ENCODE measurements around the gene FBXO17.

FBXO17 gene

GRCh38 chr19:38911388-38912001 lies 64.0 kb downstream of the FBXO17 start:
- Histone ChIP-seq H2AFZ (ENCODE audit: low read depth, low read length) (no peak overlapping the region), H3K79me2 (ENCODE audit: insufficient read depth, low read length) (no peaks in the 10 kb centered on the region), H3K36me3 (ENCODE audit: insufficient read depth, low read length) (peaks cover 15% of the 10 kb centered on the region), H3K4me3 (ENCODE audit: low read depth in 1 of 2, low read length in 2 of 2) (no peak overlapping the region), H3K4me1 (ENCODE audit: insufficient read depth, low read length) (no peaks in the 10 kb centered on the region), H3K27me3 (ENCODE audit: insufficient read depth, low read length, poor library complexity) (no peaks in the 10 kb centered on the region), H3K27ac (ENCODE audit: low read length) (no peak overlapping the region), H3K9ac (ENCODE audit: low read depth, low read length) (no peak overlapping the region), H4K20me1 (ENCODE audit: insufficient read depth, low read length) (no peaks in the 10 kb centered on the region), H3K4me2 (ENCODE audit: insufficient read depth, low read length) (no peak overlapping the region), H3K9me3 (ENCODE audit: insufficient read depth, low read length, severe bottlenecking) (no peaks in the 10 kb centered on the region)
- no peak for DNase-seq
- no peak for ATAC-seq (ENCODE audit: insufficient read depth, low read depth)
- TF ChIP-seq EZH2 (IDR thresholded peaks at IDR 0.05; ENCODE audit: borderline replicate concordance, low read depth, low read length, severe bottlenecking), result no peak
- no peak for TF ChIP-seq CTCF (IDR thresholded peaks at IDR 0.05; ENCODE audit: borderline replicate concordance, extremely low read depth, low read length, poor library complexity, severe bottlenecking)

DNA sequence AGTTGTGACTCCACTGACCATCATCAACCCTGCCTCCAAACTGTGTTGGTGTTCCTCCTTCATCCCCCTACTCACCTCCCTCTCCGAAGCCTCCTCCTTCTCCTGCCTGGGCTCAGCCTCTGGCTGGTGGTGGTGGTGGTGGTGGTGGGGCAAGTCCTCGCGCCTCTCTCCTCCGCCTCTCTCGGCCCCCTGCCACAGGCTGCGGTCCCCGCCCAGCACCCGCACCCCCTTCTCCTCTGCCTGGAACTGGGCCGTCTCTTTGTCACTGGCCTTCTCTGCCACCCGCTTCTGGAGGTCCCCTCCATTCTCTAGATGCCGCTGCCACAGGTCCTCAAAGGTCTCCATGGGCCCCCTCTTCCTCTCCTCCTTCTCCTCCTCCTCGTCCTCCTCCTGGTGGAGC lies 65.1 kb downstream of the FBXO17 start:
- Histone ChIP-seq H4K20me1 (ENCODE audit: insufficient read depth, low read length) (no peaks in the 10 kb centered on the region), H3K79me2 (ENCODE audit: insufficient read depth, low read length) (no peaks in the 10 kb centered on the region), H3K9ac (ENCODE audit: low read depth, low read length) (no peak overlapping the region), H3K36me3 (ENCODE audit: insufficient read depth, low read length) (peaks cover 21% of the 10 kb centered on the region), H3K4me3 (ENCODE audit: low read depth in 1 of 2, low read length in 2 of 2) (no peak overlapping the region), H3K4me2 (ENCODE audit: insufficient read depth, low read length) (no peak overlapping the region), H3K27me3 (ENCODE audit: insufficient read depth, low read length, poor library complexity) (no peaks in the 10 kb centered on the region), H3K27ac (ENCODE audit: low read length) (no peak overlapping the region), H2AFZ (ENCODE audit: low read depth, low read length) (no peak overlapping the region), H3K9me3 (ENCODE audit: insufficient read depth, low read length, severe bottlenecking) (no peaks in the 10 kb centered on the region), H3K4me1 (ENCODE audit: insufficient read depth, low read length) (no peaks in the 10 kb centered on the region)
- ATAC-seq (ENCODE audit: insufficient read depth, low read depth), result no peak
- TF ChIP-seq CTCF (IDR thresholded peaks at IDR 0.05; ENCODE audit: borderline replicate concordance, extremely low read depth, low read length, poor library complexity, severe bottlenecking), result no peak
- TF ChIP-seq EZH2 (IDR thresholded peaks at IDR 0.05; ENCODE audit: borderline replicate concordance, low read depth, low read length, severe bottlenecking), result no peak
- DNase-seq, result no peak

GRCh38 chr19:38908911-38909310 lies 66.6 kb downstream of the FBXO17 start:
- H3K4me1 ChIP-seq (ENCODE audit: insufficient read depth, low read length), result no peaks in the 10 kb centered on the region
- H3K4me2 ChIP-seq (ENCODE audit: insufficient read depth, low read length), result no peak overlapping the region
- no peaks in the 10 kb centered on the region; the same call in 1 of the 2 replicates for H4K20me1 ChIP-seq (ENCODE audit: insufficient read depth, low read length)
- no peak overlapping the region for H3K27ac ChIP-seq (ENCODE audit: low read length)
- no peak overlapping the region for H3K4me3 ChIP-seq (ENCODE audit: low read depth in 1 of 2, low read length in 2 of 2)
- TF ChIP-seq EZH2 (IDR thresholded peaks at IDR 0.05; ENCODE audit: borderline replicate concordance, low read depth, low read length, severe bottlenecking), result no peak
- no peak overlapping the region for H2AFZ ChIP-seq (ENCODE audit: low read depth, low read length)
- H3K79me2 ChIP-seq (ENCODE audit: insufficient read depth, low read length), result no peaks in the 10 kb centered on the region; the same call in 1 of the 2 replicates
- H3K36me3 ChIP-seq (ENCODE audit: insufficient read depth, low read length), result peaks cover 35% of the 10 kb centered on the region
- no peak overlapping the region for H3K9ac ChIP-seq (ENCODE audit: low read depth, low read length)
- no peaks in the 10 kb centered on the region for H3K9me3 ChIP-seq (ENCODE audit: insufficient read depth, low read length, severe bottlenecking)
- DNase-seq (no peak), ATAC-seq (ENCODE audit: insufficient read depth, low read depth) (no peak)
- H3K27me3 ChIP-seq (ENCODE audit: insufficient read depth, low read length, poor library complexity), result no peaks in the 10 kb centered on the region

GRCh38 chr19:38907670-38908069 lies 67.9 kb downstream of the FBXO17 start:
- Histone ChIP-seq H3K9ac (ENCODE audit: low read depth, low read length) (no peak overlapping the region), H3K27me3 (ENCODE audit: insufficient read depth, low read length, poor library complexity) (no peaks in the 10 kb centered on the region), H4K20me1 (ENCODE audit: insufficient read depth, low read length) (no peaks in the 10 kb centered on the region; the same call in 1 of the 2 replicates), H3K36me3 (ENCODE audit: insufficient read depth, low read length) (peaks cover 35% of the 10 kb centered on the region), H3K9me3 (ENCODE audit: insufficient read depth, low read length, severe bottlenecking) (no peaks in the 10 kb centered on the region), H3K79me2 (ENCODE audit: insufficient read depth, low read length) (peaks cover 8% of the 10 kb centered on the region), H2AFZ (ENCODE audit: low read depth, low read length) (no peak overlapping the region), H3K4me1 (ENCODE audit: insufficient read depth, low read length) (no peaks in the 10 kb centered on the region), H3K27ac (ENCODE audit: low read length) (no peak overlapping the region), H3K4me2 (ENCODE audit: insufficient read depth, low read length) (no peak overlapping the region), H3K4me3 (ENCODE audit: low read depth in 1 of 2, low read length in 2 of 2) (no peak overlapping the region)
- ATAC-seq (ENCODE audit: insufficient read depth, low read depth), result no peak
- no peak for TF ChIP-seq CTCF (IDR thresholded peaks at IDR 0.05; ENCODE audit: borderline replicate concordance, extremely low read depth, low read length, poor library complexity, severe bottlenecking)
- no peak for TF ChIP-seq EZH2 (IDR thresholded peaks at IDR 0.05; ENCODE audit: borderline replicate concordance, low read depth, low read length, severe bottlenecking)
- no peak for DNase-seq

Measured in DND-41 (cell line).